ENCODE measurements around the gene C4orf50.

The C4orf50 gene

GRCh38 chr4:6018331-6018730 is at the start of gene C4orf50:
TSS of gene C4orf50 (minus strand) at chr4:6018431.
- no peak for DNase-seq

- no peak for DNase-seq
Observed at GRCh38 chr4:6065934-6066590, 47.8 kb upstream of the C4orf50 start.

GRCh38 chr4:6065166-6065565 is 46.9 kb upstream of the C4orf50 start:
- DNase-seq, result no peak

- no peak for DNase-seq
Observed at GRCh38 chr4:6064383-6064782, 46.2 kb upstream of the C4orf50 start.

GRCh38 chr4:6063684-6064083 is 45.5 kb upstream of the C4orf50 start:
- no peak for DNase-seq

DNA sequence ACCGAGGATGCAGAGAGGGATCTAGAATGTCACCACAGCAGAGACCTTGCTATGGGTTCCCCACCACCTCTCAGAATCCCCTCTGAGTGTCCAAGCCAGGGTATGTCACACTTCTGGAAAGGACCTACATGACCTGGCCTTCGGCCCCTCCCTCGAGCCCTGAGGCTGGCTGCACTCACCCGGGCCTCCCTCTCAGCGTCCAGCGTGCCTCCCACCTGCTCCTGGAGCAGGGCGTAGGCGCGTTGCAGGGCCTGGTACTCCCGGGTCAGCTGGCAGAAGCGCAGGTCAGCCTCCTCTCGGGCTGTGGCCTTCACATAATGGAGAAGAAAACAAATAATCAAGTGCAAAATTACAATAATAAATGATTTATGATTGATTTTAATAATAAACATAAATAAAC is 43.9 kb upstream of the C4orf50 start:
- DNase-seq, result no peak

- no peak for DNase-seq
Observed at GRCh38 chr4:6059375-6059805, 41.2 kb upstream of the C4orf50 start.

DNA sequence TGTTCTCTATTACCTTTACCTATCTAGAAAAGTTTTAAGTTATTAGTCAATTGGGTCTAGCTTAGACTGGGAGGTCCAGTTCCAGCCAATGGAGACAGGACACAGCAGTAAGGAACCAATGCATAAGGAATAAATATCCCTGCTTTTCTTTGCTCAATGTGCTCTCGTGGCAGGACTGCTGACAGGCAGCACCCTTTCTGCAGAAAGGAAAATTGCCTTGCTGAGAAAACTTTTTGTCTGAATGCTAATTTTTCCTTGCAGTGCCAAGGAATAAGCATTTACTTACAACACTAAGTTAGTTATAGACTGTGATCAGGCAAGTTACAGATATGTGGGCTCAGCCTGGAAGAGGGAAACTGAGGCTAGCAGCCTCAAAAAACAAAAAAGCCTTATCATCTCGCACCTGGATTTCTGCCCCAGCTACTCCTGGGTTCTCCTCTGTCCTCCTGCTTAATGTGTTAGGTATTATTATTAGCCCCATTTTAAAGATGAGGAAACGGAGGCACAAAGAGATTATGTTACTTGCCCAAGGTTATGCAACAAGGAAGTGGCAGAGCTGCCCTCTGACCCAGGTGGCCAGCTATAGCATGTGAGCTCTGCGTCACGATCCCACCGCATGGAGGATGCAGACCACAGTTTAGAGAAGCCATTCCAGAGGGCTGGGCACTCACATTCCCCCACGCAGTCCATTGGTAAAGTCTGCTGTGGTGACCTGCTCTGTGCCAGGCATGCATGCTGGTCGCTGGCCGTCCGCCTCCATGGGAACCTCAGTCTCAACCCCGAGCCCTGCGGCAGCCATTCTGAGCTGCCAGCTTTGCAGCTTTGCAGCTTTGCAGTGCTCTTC is 40.5 kb upstream of the C4orf50 start:
- DNase-seq, result no peak

GRCh38 chr4:6056976-6057766 is 38.9 kb upstream of the C4orf50 start:
- DNase-seq, result no peak

DNA sequence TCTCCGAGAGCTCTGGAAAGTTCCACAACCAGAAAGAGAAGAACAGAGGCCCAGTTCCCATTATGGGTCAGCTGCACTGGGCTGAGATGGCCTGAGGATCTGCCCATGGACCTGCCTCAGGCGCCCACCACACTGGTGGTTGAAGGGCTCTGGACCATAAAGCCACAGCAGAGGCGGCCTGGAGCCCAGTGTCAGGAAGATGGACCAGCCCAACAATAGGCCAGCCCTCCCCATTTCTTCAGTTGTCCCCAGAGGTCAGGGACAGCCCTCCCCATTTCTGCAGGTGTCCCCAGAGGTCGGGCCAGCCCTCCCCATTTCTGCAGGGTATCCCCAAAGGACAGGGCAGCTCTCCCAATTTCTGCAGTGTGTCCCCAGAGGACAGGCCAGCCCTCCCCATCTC is 37.2 kb upstream of the C4orf50 start:
- DNase-seq, result no peak

DNA sequence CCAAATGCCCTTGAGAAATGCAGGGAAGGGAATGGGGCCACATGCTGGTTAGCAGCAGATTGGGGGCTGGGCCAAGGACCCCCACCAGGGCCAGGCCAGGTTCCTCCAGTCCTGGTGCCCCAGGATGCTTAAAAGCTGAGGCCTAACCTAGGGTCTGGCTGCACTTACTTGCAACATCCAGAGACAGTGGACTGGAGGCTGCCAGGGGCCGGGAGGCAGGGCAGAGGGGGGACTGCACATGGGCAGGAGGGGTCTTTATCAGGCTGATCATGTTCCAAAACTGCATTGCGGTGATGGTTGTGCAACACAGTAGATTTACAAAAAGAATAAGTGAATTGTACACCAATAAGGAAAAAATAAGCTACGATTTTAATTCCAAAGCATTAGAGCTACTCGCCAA is 36.8 kb upstream of the C4orf50 start:
- no peak for DNase-seq

GRCh38 chr4:6054162-6054922 is 36.1 kb upstream of the C4orf50 start:
- no peak for DNase-seq

GRCh38 chr4:6052679-6053078 is 34.4 kb upstream of the C4orf50 start:
- DNase-seq, result no peak

GRCh38 chr4:6050551-6050950 is 32.3 kb upstream of the C4orf50 start:
- no peak for DNase-seq

- DNase-seq, result no peak
Observed at GRCh38 chr4:6049985-6050384, 31.8 kb upstream of the C4orf50 start.

- no peak for DNase-seq
Observed at GRCh38 chr4:6049278-6049677, 31.0 kb upstream of the C4orf50 start.

- DNase-seq, result no peak
Observed at GRCh38 chr4:6048537-6048936, 30.3 kb upstream of the C4orf50 start.

DNA sequence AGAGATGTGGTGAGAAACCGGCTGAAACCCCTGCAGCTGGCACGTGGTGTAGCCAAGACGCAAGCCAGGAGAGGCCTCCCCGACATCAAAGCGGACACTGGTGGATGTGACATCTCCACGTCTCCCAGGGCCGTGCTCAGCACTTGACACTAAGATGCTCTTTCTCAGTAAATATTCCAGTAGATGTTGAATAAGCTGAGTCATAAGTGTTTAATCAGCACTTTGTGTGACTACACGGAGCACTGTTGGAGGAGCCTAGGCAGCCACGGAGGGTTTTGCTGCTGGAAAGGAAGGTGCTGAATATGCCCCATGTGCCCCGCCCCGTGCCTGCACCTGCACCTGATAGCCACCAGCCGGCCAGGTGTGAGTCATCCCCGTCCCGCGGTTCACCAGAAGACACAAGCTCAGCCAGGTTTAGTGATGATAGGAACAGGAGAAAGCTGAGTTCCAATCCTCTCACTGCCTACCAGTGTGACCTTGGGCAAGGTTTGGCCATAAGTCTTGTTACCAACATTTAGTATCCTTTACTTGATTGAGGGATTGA is 29.0 kb upstream of the C4orf50 start:
- DNase-seq, result peak; percentile 9

GRCh38 chr4:6046526-6047129 is 28.4 kb upstream of the C4orf50 start:
- no peak for DNase-seq

- DNase-seq, result no peak
Observed at GRCh38 chr4:6044805-6045204, 26.6 kb upstream of the C4orf50 start.

DNA sequence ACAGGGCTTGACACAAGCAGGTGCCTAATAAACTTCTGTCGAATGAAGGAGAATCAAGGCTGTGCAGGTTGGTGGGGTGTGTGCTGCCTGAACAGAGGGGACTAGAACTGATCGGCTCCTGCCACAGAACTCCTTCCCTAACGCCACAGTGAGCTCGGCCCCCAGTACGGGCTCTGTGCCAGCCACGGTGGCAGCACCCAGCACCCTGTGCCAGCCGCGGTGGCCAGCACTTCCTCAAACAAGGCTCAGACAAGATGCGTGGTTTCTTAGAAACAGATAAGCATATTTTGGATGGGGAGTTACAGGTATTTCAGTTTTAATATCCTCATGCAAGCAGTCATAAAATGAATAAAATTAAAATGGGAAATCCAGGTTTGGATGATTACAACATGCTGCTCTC is 26.0 kb upstream of the C4orf50 start:
- DNase-seq, result no peak

- no peak for DNase-seq
Observed at GRCh38 chr4:6043843-6044242, 25.6 kb upstream of the C4orf50 start.

All from stimulated activated CD4-positive, alpha-beta T cell treated with anti-CD3 and anti-CD28 coated beads, Interleukin-15, amount 100 ng/mL, for 24 hours (primary cell).